AG04450 (cell line): Measurements from ENCODE around the gene POU3F2. TPM values are rescaled to one million over a fixed set of nuclear protein-coding genes. Genes with fewer than 3 reads are reported as not detected.

Experiments used
- CTCF ChIA-PET: fragments of 300-600, 350-600 bp; formaldehyde crosslinking; extraction: SDS; loops from one replicate; lab custom pipeline; 2022; ENCODE audit warnings: antibody characterized with exemption, inconsistent platforms; lab: Charles Lee
- POLR2A ChIA-PET: fragments of 350-600 bp; formaldehyde crosslinking; extraction: SDS; loops from one replicate; lab custom pipeline; 2021; ENCODE audit warnings: antibody characterized with exemption, inconsistent platforms; lab: Yijun Ruan, JAX
- DNase-seq: peaks from one replicate; pipeline ENCODE4 v3.0.0-alpha.2; 2011; ENCODE audit warnings: low read depth, low spot score
- H3K27ac ChIP-seq: one replicate; pipeline ENCODE4 v1.5.1; 2012; ENCODE audit warnings: low read depth, low read length, control low read depth
- H3K27me3 ChIP-seq: one replicate; pipeline ENCODE4 v1.6.0; 2012; ENCODE audit warnings: low read length; ENCODE audit not compliant: control insufficient read depth, insufficient read depth
- H3K4me3 ChIP-seq: 2 replicates; pipeline ENCODE4 v1.5.1; 2011; ENCODE audit warnings: mild to moderate bottlenecking, low read depth, low read length, control low read depth
- H3K9me3 ChIP-seq: 2 replicates; pipeline ENCODE4 v1.5.1; 2012; ENCODE audit warnings: low read length; ENCODE audit not compliant: control insufficient read depth, insufficient read depth
- polyA plus RNA-seq: library from polyadenylated mRNA; depleted of rRNA; stranded (reverse); fragments of >200 nt; gene quantifications from 2 replicates; pipeline ENCODE4 v1.2.3, GENCODE V29; 2011
- TF ChIP-seq, protein P1 (sequence below): IDR thresholded peaks from 2 replicates; pipeline ENCODE4 v1.5.1; 2011; ENCODE audit warnings: low read depth, low read length, control low read depth, inconsistent platforms

POU3F2 gene
- polyA plus RNA-seq, 1 experiment = not detected

DNA sequence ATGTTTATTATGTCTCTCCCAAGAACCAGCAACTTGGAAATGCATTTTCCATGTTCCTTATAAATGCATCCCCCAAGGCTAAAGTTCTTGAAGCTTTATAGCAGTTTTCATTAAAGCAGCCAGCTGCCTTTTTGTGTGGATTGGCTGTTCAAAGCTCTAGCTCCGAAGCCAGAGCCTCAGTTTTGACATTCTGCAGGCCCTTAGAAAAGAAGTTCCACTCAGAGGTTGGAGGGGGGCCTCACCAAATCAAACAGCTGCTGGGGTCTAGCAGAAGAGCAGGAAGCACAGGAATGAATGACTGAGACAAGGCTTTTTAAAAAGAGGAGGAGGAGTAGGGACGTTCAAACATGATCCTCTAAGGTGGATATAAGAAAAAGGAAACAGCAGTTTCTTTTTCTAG is 4.2 kb upstream of the POU3F2 start:
- peaks cover 4% of the 10 kb centered on the region; the same call in 1 of the 2 replicates for H3K9me3 ChIP-seq
- no peak overlapping the region for H3K27ac ChIP-seq
- no peak overlapping the region for H3K4me3 ChIP-seq
- H3K27me3 ChIP-seq = peaks cover 87% of the 10 kb centered on the region
- TF ChIP-seq, protein P1, sequence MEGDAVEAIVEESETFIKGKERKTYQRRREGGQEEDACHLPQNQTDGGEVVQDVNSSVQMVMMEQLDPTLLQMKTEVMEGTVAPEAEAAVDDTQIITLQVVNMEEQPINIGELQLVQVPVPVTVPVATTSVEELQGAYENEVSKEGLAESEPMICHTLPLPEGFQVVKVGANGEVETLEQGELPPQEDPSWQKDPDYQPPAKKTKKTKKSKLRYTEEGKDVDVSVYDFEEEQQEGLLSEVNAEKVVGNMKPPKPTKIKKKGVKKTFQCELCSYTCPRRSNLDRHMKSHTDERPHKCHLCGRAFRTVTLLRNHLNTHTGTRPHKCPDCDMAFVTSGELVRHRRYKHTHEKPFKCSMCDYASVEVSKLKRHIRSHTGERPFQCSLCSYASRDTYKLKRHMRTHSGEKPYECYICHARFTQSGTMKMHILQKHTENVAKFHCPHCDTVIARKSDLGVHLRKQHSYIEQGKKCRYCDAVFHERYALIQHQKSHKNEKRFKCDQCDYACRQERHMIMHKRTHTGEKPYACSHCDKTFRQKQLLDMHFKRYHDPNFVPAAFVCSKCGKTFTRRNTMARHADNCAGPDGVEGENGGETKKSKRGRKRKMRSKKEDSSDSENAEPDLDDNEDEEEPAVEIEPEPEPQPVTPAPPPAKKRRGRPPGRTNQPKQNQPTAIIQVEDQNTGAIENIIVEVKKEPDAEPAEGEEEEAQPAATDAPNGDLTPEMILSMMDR = no peak
- ChIA-PET CTCF (interaction anchor here (0.6 to 2.5 kb wide), 5 partner anchors 16 to 1397 kb away, joined by 3 to 12 read pairs (median 9); no protein-coding TSS in a partner anchor), POLR2A (interaction anchor here (0.7 kb wide), 1 partner anchor 28 kb away, joined by 8 read pairs; no protein-coding TSS in a partner anchor)
- DNase-seq = no peak

DNA sequence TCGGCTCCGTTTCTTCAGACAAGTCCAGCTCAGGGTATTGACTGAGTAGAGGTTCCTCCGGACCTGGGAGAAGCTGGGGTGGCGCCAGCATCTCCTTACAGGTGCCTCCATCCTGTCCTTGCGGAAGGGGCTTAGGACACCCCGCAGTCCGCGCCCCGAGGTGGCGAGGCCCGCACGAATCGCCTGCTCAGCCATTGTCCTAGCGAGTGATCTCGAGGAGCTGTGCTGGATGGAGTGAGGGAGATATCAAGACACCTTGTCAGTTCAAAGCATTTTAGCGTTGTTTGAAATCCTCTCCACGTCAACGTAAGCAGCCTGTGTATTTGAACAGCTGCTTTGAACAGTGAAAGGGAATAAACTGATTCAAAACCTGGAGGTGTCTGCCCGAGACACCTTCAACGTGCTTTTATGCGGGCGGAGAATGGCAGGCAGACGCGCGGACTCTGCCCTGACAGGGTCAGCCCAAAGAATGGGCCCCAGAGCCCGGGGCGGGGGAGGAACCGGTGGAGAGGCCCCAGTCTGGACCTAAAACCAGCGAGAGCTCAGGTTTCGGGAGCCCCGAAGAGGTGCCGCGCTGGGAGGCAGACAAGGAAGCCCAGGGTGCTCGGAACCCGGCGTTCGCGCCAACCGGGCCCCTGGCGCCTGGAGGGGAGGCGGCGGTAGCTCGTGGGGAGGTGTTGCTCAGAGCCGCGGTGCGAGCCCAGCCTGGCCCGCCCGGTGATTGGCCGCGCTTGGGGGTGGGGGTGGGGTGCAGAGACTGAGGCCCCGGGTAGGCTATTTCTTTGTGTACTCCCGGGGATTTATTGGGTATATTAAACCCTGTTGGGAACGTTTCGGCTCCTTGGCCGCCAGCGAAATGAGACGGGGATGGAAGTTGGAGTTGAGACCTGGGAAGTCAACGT is 3.1 kb upstream of the POU3F2 start:
- no peak for DNase-seq
- TF ChIP-seq, protein P1 = no peak
- CTCF ChIA-PET = interaction anchor here (2.5 to 7.7 kb wide), 2 partner anchors 15 kb away, joined by 10 to 30 read pairs; no protein-coding TSS in a partner anchor
- POLR2A ChIA-PET = interaction anchor here (0.7 kb wide), 1 partner anchor 562 kb away, joined by 4 read pairs; no protein-coding TSS in a partner anchor
- H3K27me3 ChIP-seq = peaks cover 86% of the 10 kb centered on the region
- H3K4me3 ChIP-seq = no peak overlapping the region
- peaks cover 4% of the 10 kb centered on the region; the same call in 1 of the 2 replicates for H3K9me3 ChIP-seq
- no peak overlapping the region for H3K27ac ChIP-seq

DNA sequence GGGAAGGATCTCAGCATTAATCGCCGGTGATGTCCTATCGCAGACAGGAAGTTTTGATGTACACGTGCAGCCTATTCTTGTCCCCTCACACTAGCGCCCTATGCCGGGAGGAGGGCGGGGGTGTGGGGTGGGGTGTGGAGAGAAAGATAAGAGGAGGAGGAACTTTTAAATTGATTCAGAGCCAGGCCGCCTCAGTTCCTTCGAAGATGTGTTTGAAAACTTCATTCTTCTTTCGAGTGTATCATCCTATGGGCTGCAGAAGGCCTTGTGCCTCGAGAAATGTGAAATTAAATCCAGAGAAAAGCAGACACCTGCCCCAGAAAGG is 2.5 kb upstream of the POU3F2 start:
- CTCF ChIA-PET = interaction anchor here (7.7 kb wide), 1 partner anchor 14 kb away, joined by 30 read pairs; no protein-coding TSS in a partner anchor
- Histone ChIP-seq H3K27ac (no peak overlapping the region), H3K27me3 (peaks cover 87% of the 10 kb centered on the region), H3K9me3 (peaks cover 4% of the 10 kb centered on the region; the same call in 1 of the 2 replicates), H3K4me3 (0 out of 2 replicates have a peak overlapping the region, but pooled peaks have one; percentile 55)
- TF ChIP-seq, protein P1 = no peak
- no peak for DNase-seq
- POLR2A ChIA-PET = no interaction called here

DNA sequence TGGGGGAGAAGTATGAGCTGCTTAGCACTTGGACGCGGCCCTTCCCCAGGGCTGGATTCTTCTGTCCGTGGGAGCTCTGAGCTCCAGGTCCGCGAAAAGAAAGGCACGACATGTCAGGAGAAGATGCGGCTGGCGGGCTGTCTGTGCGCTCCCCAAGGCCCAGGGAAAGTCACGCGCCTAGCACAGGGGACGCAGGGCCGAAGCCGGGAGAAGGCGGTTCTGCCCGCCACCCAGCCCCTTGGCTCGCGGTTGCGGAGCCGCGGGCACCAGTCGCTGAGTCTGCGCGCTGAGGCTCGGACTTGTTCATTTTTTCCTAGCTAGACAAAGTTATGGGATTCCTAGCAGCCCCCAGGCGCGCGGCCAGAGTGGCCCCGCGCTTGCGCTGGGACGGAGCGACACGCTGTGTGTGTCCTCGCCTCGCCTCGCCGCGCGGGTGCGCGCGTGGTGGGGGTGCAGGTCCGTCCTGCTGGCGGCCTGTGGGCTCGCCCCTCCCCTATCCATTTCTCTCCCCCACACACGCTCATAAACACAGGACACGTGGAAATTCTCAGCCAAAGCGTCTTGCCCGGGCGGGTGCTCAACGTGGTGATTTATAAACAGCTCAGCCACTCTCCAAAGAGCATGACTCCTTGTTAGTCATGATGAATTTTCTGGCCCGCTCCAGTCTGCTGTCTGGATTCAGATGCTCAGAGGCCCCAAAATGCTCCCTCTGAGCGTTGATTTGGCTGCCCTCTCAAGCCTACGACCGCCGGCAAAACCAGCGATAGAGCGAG is 1.9 kb upstream of the POU3F2 start:
- POLR2A ChIA-PET = no interaction called here
- Histone ChIP-seq H3K27ac (no peak overlapping the region), H3K4me3 (peak overlapping the region; percentile 55), H3K27me3 (peaks cover 88% of the 10 kb centered on the region), H3K9me3 (peaks cover 4% of the 10 kb centered on the region; the same call in 1 of the 2 replicates)
- TF ChIP-seq, protein P1 = no peak
- CTCF ChIA-PET = interaction anchor here (1.1 to 7.7 kb wide), 2 partner anchors 13 to 1646 kb away, joined by 3 to 30 read pairs; no protein-coding TSS in a partner anchor
- DNase-seq = peak; percentile 24
